KOPT-K1 (cell line): ENCODE measurements around the gene RIMBP2.

Experiments used
- H3K27ac ChIP-seq: fragments of 200-600 bp; sonication (generic); 2 replicates; pipeline ENCODE4 v1.5.1; 2016; ENCODE audit warnings: antibody characterized with exemption, mild to moderate bottlenecking, low read depth, low read length; ENCODE audit not compliant: poor library complexity, severe bottlenecking
- H3K36me3 ChIP-seq: fragments of 200-600 bp; sonication (generic); 2 replicates; pipeline ENCODE4 v1.5.1; 2017; ENCODE audit warnings: antibody characterized with exemption, mild to moderate bottlenecking, low read length, moderate library complexity; ENCODE audit not compliant: insufficient read depth
- H3K9me3 ChIP-seq: fragments of 200-600 bp; sonication (generic); 2 replicates; pipeline ENCODE4 v1.5.1; 2017; ENCODE audit warnings: antibody characterized with exemption, low read length, mild to moderate bottlenecking; ENCODE audit not compliant: insufficient read depth, poor library complexity, severe bottlenecking

RIMBP2 gene

GRCh38 chr12:130685250-130685787 lies 30.8 kb downstream of the RIMBP2 start:
- no peak overlapping the region for H3K27ac ChIP-seq
- no peaks in the 10 kb centered on the region for H3K9me3 ChIP-seq
- no peaks in the 10 kb centered on the region for H3K36me3 ChIP-seq

- Histone ChIP-seq H3K36me3 (no peaks in the 10 kb centered on the region), H3K9me3 (no peaks in the 10 kb centered on the region), H3K27ac (no peak overlapping the region)
Observed at GRCh38 chr12:130683811-130684210, 32.3 kb downstream of the RIMBP2 start.

DNA sequence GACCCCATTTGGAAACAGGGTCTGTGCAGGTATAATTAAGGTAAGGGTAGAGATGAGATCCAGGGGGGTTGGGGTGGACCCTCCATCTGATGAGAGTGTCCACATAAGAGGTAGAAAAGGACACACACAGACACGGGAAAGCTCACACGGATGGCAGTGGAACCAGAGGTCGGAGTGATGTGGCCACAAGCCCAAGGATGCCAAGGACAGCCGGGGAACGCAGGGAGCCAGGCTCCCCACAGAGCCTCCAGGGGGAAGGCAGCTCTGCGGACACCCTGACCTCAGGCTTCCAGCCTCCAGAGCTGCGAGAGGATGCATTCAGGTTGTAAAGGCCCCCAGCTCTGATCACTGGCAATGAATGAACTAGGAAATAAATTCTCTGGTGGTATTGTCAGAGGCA lies 33.0 kb downstream of the RIMBP2 start:
- Histone ChIP-seq H3K9me3 (no peaks in the 10 kb centered on the region), H3K27ac (no peak overlapping the region), H3K36me3 (no peaks in the 10 kb centered on the region)

DNA sequence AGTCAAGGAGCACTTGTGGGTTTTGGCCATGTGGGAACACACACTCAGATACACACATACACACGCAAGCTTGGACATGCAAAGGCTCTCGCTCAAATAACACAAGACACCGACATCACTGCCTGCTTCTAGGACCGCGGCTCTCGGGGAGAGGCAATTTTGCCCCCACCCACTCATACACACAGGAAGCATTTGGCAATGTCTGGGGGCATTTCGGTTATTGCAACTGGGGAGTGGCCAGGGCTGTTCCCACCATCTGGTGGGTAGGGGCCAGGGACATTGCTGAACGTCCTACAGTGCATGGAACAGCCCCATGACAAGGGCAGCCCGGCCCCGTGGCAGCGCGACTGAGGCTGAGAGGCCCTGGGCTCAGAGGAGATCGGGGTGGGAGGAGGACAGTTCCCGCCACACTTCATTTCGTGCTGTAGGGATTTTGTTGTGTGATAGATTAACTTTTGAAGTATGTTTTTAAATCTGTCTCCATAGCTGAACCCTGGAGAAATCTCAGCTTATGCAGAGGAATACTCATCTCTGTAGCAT lies 35.6 kb downstream of the RIMBP2 start:
- no peaks in the 10 kb centered on the region for H3K36me3 ChIP-seq
- H3K27ac ChIP-seq: no peak overlapping the region
- H3K9me3 ChIP-seq: peaks cover 5% of the 10 kb centered on the region

DNA sequence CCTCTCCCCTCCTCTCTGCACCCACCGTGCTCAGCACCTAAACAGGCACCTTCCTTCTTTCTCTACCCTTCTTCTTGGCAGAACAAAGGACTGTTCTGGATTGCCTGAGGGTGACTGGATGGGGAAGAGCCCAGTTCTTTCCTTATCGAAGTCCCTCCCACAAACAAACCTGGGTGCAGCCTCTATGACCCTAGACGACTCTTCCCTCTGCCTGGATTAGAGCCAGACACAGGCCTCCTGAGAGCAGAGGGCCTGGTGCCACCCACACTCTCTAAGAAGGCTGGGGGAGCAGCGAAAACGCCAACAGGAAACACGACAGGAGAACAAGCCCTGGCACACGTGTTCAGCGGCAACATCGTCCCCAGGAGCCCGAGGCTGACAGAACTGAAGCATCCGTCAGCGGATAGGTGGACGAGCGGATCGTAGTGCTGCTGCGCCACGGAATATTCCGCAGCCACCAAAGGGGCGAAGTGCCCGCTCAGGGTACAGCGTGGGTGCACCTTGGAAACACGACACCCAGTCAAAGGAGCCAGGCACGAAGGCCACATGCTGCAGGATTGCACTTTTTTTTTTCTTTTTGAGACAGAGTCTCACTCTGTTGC lies 38.0 kb downstream of the RIMBP2 start:
- Histone ChIP-seq H3K9me3 (peaks cover 14% of the 10 kb centered on the region), H3K36me3 (no peaks in the 10 kb centered on the region), H3K27ac (no peak overlapping the region)

DNA sequence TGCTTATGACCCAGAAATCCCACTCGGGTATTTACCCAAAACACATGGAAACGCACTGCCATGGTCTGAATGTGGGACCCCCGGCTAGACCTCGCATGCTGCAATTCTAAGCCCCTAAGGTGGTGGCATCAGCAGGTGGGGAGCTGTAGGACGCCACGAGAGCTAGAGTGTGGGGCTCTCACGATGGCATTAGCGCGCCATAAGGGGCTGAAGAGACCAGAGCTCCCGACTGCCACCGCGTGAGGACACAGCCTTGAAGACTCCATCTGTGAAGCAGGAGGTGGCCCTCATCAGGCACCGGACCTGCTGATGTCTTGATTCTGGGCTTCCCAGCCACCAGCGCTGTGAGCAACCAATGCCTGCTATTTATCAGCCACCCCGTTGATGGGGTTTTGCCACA lies 40.3 kb downstream of the RIMBP2 start:
- Histone ChIP-seq H3K36me3 (no peaks in the 10 kb centered on the region), H3K27ac (no peak overlapping the region), H3K9me3 (peaks cover 14% of the 10 kb centered on the region)

GRCh38 chr12:130675121-130675520 lies 41.0 kb downstream of the RIMBP2 start:
- Histone ChIP-seq H3K27ac (no peak overlapping the region), H3K9me3 (peaks cover 14% of the 10 kb centered on the region), H3K36me3 (no peaks in the 10 kb centered on the region)

- no peak overlapping the region for H3K27ac ChIP-seq
- H3K36me3 ChIP-seq: no peaks in the 10 kb centered on the region
- H3K9me3 ChIP-seq: peaks cover 14% of the 10 kb centered on the region
Observed at GRCh38 chr12:130674676-130675075, 41.4 kb downstream of the RIMBP2 start.

DNA sequence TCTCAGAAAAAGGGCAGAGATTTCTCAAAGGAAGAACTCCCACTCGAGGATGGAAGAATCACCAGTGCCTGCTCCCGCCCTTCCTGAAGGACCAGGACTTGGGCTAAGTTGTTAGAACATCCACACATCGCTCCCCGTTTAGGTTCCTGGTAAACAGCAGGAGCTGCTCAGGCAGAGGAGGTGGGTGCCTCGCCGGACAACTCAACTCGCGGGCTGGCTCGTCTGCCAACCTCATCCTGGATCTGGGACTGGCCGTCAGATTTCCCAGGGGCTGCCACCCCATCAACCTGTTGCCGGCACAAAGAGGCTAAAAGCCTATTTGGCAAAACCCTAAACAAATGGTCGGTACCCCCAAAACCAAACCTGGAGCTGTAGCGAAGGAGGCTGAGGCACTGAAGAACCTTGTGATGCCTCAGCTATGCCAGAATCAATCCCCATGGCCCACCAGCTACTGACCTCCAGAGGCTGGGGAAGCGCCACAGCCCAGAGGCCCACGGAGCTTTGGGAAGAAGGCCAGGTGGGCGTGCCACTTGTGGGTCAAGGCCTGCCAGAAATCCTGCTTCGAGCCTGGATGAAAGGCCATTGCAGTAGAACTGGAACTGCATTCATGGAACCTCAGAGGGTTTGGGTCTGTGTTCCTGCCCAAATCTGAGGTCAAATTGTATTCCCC lies 42.9 kb downstream of the RIMBP2 start:
- no peak overlapping the region for H3K27ac ChIP-seq
- H3K36me3 ChIP-seq: no peaks in the 10 kb centered on the region
- peaks cover 23% of the 10 kb centered on the region for H3K9me3 ChIP-seq

DNA sequence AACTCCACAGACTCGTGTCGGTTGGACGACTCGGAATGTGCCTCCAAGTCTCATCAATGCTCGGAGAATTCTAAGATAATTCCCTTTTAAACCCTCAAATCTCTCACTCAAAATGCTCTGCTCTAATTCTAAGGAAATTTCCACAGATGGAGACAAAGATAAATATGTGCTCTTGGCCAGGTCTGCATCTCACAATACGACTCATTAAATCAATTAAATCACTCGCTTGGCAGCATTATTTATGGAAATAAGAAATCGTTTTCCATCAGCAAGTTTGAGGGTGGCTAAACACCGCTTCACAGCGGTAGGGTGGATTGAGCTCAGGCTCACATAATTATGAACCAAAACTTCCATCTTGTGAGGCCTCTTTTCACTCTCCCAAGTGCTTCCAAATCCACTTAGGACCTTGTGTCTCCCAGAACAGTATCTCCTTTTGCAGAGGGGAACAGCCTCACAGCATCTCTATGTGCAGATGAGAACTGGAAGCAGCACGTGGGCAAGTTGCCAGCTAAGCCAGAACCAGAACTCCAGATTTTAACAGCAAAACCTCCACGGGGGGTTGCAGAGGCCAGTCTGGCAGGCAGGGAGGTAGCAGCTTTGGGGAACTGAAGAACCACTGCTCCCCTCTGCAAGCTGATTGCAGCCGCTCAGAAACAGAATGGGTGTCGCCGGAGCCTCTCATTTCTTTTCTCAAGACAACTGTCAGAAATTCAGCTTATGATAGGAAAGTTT lies 43.8 kb downstream of the RIMBP2 start:
- H3K9me3 ChIP-seq: peaks cover 32% of the 10 kb centered on the region
- H3K27ac ChIP-seq: no peak overlapping the region
- no peaks in the 10 kb centered on the region for H3K36me3 ChIP-seq

DNA sequence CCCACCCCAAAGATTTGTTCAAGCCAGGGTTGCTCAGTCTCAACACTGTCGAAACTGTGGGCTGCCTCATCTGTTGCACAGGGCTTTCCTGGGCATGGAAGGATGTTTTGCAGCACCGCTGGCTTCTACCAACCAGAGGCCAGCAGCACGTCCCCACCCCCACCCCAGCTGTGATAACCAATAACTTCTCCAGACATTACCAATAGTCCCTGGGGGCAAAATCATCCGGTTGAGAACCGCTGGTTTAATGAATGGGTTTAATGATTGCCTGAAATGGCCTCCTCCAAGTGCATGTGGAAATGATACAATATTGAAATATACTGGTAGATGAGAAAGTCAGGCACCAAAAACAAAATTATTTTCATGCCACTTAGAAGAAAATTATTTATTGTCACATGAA lies 44.5 kb downstream of the RIMBP2 start:
- H3K9me3 ChIP-seq: peaks cover 36% of the 10 kb centered on the region
- no peak overlapping the region for H3K27ac ChIP-seq
- no peaks in the 10 kb centered on the region for H3K36me3 ChIP-seq

- Histone ChIP-seq H3K9me3 (peaks cover 27% of the 10 kb centered on the region), H3K36me3 (no peaks in the 10 kb centered on the region), H3K27ac (no peak overlapping the region)
Observed at GRCh38 chr12:130669797-130670196, 46.3 kb downstream of the RIMBP2 start.

GRCh38 chr12:130669205-130669557 lies 46.9 kb downstream of the RIMBP2 start:
- no peak overlapping the region for H3K27ac ChIP-seq
- peaks cover 32% of the 10 kb centered on the region for H3K9me3 ChIP-seq
- no peaks in the 10 kb centered on the region for H3K36me3 ChIP-seq

DNA sequence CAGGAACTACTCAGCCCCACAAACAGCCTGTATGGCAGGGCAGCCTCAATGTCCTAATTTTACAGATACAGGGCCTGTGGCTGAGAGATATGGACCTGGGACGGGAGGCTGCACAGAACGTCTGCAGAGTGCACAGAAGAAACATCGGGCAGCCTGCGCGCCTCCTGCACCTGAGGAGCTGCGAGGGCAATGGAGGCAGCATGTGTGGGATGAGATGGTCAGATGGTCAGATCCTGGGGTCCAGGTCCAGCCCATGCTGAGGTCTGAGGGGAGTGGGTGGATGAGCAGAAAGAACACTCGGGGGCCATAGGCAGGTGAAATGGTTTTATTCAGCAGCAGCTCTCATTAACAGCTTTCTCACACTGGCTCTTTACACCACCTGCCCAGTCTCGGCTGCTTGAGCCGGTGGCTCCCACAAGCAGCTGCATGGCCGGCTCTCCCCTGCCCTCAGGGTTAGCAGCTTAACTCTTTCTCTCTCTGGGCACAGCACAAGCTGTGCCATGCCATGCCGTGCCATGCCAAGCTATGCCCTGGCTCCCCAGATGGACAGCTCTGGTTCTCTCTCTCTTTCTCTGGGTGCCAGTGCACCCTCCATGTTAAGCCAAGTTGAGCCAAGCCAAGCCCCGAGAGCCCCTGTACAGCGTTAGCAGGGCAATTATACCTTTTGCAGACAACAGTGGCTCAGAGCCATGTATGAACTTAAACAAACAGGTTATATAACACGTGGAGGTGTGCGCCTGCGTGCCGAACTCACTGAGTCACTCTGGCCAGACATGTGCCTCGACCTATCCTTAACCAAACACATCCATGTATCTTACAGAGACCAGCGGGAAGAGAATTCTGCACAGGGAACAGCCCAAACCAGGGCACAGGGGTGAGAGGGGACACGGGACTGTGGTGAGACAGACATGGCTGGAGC lies 47.6 kb downstream of the RIMBP2 start:
- H3K9me3 ChIP-seq: peaks cover 34% of the 10 kb centered on the region
- H3K27ac ChIP-seq: no peak overlapping the region
- H3K36me3 ChIP-seq: no peaks in the 10 kb centered on the region
